ENCODE results near the gene LZTR1.
"Not testable (repeated sequence)": the region's sequence is repeated elsewhere in the genome, so short reads cannot be mapped to it uniquely, and the experiment has no call there.

DNA sequence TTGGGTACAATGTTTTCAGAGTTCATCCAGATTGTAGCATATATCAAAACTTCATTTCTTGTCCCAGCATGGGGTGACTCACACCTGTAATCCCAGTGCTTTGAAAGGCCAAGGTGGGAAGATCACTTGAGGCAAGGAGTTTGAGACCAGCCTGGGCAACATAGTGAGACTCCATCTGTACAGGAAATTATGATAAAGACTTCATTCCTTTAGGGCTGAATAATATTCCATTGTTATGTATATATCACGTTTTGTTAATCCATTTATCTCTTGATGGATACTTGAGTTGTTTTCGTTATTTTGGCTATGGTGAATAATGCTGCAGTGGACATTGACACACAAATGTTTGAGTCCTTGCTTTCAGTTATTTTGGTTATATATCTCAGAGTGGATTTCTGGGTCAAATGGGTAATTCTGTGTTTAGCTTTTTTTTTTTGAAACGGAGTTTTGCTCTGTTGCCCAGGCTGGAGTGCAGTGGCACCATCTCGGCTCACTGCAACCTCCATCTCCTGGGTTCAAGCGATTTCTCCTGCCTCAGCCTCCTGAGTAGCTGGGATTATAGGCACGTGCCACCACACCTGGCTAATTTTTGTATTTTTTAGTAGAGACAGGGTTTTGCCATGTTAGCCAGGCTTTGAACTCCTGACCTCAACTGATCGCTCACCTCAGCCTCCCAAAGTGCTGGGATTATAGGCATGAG, 39.7 kb upstream of the LZTR1 start:
- TF ChIP-seq, protein P1, sequence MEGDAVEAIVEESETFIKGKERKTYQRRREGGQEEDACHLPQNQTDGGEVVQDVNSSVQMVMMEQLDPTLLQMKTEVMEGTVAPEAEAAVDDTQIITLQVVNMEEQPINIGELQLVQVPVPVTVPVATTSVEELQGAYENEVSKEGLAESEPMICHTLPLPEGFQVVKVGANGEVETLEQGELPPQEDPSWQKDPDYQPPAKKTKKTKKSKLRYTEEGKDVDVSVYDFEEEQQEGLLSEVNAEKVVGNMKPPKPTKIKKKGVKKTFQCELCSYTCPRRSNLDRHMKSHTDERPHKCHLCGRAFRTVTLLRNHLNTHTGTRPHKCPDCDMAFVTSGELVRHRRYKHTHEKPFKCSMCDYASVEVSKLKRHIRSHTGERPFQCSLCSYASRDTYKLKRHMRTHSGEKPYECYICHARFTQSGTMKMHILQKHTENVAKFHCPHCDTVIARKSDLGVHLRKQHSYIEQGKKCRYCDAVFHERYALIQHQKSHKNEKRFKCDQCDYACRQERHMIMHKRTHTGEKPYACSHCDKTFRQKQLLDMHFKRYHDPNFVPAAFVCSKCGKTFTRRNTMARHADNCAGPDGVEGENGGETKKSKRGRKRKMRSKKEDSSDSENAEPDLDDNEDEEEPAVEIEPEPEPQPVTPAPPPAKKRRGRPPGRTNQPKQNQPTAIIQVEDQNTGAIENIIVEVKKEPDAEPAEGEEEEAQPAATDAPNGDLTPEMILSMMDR (IDR thresholded peaks at IDR 0.05), result not testable (repeated sequence)
- TF ChIP-seq POLR2A (IDR thresholded peaks at IDR 0.05), result not testable (repeated sequence)
